Measurements from ENCODE around the gene ETS2.

The ETS2 gene

DNA sequence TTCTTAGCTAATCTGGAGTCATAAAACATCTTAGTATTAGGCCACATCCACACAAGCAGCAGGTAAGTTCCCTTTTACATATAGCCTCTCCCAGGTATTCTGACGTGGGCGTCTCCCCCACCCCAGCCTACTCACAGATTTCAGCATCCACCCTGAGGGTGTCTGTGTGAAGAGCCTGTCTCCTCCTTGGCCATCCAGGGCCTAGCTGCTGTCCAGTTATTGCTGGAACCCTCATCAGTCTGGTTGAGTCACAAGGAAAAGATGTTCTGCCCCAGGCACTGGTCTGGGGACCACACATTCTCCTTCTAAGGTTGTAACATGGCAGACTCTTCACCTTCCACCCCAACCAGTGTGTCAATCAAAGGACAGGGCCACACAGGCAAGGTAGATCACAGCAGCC is 57.6 kb downstream of the ETS2 start:
- Mint-ChIP-seq H3K4me1 (peaks cover under 1% of the 10 kb centered on the region), H3K27ac (no peak overlapping the region), H3K27me3 (ENCODE audit: low read depth, poor library complexity) (peaks cover 4% of the 10 kb centered on the region), H3K36me3 (ENCODE audit: low read depth) (no peaks in the 10 kb centered on the region), H3K4me3 (no peak overlapping the region), H3K9me3 (peaks cover 15% of the 10 kb centered on the region)
- TF ChIP-seq, protein P1, sequence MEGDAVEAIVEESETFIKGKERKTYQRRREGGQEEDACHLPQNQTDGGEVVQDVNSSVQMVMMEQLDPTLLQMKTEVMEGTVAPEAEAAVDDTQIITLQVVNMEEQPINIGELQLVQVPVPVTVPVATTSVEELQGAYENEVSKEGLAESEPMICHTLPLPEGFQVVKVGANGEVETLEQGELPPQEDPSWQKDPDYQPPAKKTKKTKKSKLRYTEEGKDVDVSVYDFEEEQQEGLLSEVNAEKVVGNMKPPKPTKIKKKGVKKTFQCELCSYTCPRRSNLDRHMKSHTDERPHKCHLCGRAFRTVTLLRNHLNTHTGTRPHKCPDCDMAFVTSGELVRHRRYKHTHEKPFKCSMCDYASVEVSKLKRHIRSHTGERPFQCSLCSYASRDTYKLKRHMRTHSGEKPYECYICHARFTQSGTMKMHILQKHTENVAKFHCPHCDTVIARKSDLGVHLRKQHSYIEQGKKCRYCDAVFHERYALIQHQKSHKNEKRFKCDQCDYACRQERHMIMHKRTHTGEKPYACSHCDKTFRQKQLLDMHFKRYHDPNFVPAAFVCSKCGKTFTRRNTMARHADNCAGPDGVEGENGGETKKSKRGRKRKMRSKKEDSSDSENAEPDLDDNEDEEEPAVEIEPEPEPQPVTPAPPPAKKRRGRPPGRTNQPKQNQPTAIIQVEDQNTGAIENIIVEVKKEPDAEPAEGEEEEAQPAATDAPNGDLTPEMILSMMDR (IDR thresholded peaks at IDR 0.05) = no peak
- no peak for DNase-seq

DNA sequence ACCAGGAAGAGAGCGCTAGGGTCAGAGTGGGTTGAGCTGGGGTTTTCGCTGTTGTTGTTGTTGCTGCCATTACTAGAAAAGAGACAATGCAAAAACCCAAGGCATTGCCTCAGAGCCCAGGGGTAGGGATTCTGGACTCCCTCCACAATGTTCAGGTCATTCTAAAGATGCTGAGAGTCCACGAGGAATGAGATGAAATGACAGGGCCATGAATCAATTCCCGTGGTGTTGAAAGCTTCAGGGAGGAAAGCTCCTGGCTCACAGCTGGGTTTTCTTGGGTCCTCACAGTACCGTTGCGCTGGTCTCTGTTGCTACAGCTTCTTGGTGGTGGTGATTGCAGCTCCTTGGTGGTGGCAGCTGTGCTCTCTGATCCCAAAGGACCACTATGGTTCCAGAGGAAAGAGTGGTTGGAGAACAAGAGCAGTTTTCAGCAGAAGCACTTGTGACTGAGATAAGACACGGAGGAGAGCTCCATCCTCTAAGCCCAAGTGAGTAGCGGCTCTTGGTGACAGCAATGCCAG is 58.2 kb downstream of the ETS2 start:
- TF ChIP-seq, protein P1 (IDR thresholded peaks at IDR 0.05) = no peak
- H3K36me3 Mint-ChIP-seq (ENCODE audit: low read depth) = no peaks in the 10 kb centered on the region
- no peaks in the 10 kb centered on the region for H3K4me1 Mint-ChIP-seq
- no peak overlapping the region for H3K27ac Mint-ChIP-seq
- H3K4me3 Mint-ChIP-seq = no peak overlapping the region
- H3K27me3 Mint-ChIP-seq (ENCODE audit: low read depth, poor library complexity) = peaks cover 3% of the 10 kb centered on the region
- no peak for DNase-seq
- peaks cover 17% of the 10 kb centered on the region for H3K9me3 Mint-ChIP-seq

GRCh38 chr21:38864964-38865363 is 59.2 kb downstream of the ETS2 start:
- H3K36me3 Mint-ChIP-seq (ENCODE audit: low read depth) = no peaks in the 10 kb centered on the region

DNA sequence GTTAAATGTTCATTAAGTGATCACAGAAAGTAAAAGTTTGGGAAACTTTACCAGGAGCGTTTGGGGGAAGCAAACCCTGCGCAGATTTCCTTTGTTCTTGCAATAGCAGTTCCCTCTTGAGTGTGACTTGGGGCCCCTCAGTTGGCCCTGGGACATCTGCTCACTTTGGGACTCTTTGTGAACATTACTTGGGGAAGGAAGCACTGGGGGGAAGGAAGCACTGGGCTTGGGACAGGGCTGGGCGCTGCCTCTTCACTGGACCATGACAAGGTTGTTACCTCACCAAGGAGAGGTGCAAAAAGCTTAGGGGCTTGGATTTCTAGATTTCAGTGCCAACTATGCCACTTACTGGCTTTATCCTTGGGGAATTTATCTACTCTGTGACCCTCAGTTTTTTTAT is 63.5 kb downstream of the ETS2 start:
- H3K36me3 Mint-ChIP-seq (ENCODE audit: low read depth) = no peaks in the 10 kb centered on the region
- DNase-seq = no peak
- H3K27ac Mint-ChIP-seq = no peak overlapping the region
- no peaks in the 10 kb centered on the region for H3K4me1 Mint-ChIP-seq
- TF ChIP-seq, protein P1 (IDR thresholded peaks at IDR 0.05) = no peak
- H3K4me3 Mint-ChIP-seq = no peak overlapping the region
- peaks cover 29% of the 10 kb centered on the region for H3K9me3 Mint-ChIP-seq
- no peaks in the 10 kb centered on the region for H3K27me3 Mint-ChIP-seq (ENCODE audit: low read depth, poor library complexity)

More at GRCh38 chr21:38864964-38865363, 59.2 kb downstream of the ETS2 start:
- H3K4me3 Mint-ChIP-seq = no peak overlapping the region
- no peak for DNase-seq
- H3K9me3 Mint-ChIP-seq = peaks cover 17% of the 10 kb centered on the region
- TF ChIP-seq, protein P1 (IDR thresholded peaks at IDR 0.05) = no peak
- no peaks in the 10 kb centered on the region for H3K4me1 Mint-ChIP-seq
- no peak overlapping the region for H3K27ac Mint-ChIP-seq
- peaks cover 3% of the 10 kb centered on the region for H3K27me3 Mint-ChIP-seq (ENCODE audit: low read depth, poor library complexity)

- no peak overlapping the region for H3K4me3 Mint-ChIP-seq
- no peak for DNase-seq
- H3K27me3 Mint-ChIP-seq (ENCODE audit: low read depth, poor library complexity) = peaks cover 2% of the 10 kb centered on the region
- TF ChIP-seq, protein P1 (IDR thresholded peaks at IDR 0.05) = no peak
- no peaks in the 10 kb centered on the region for H3K36me3 Mint-ChIP-seq (ENCODE audit: low read depth)
- no peaks in the 10 kb centered on the region for H3K4me1 Mint-ChIP-seq
- H3K27ac Mint-ChIP-seq = no peak overlapping the region
- peaks cover 29% of the 10 kb centered on the region for H3K9me3 Mint-ChIP-seq
Measured at GRCh38 chr21:38869946-38870345, 64.2 kb downstream of the ETS2 start.

Data from nephron progenitor cell (in vitro differentiated cells).